ENCODE data around the gene ZNF224. TPM values are rescaled to one million over a fixed set of nuclear protein-coding genes. Genes with fewer than 3 reads are reported as not detected.

The ZNF224 gene
- total RNA-seq, 2 donors from 2014 or later: 33.7 to 34.9 TPM

DNA sequence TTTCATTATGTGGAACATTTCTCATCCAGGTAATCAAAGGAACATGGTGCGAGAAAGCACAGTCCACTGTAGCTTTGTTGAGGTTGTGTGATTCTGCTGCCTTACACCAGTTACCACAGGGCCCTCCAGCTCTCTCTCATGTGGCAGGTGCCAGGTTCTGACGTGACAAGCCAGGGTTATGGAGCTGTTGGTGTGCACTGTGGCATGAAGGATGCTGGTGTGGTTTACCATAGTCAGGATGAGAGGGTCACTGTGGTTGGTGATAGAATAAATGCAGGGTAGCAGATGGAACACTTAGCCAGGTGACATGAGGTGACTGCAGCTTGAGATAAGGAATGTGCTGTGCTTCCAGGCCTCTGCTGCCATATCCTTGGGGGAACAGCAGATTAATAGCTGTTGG is 34.9 kb upstream of the ZNF224 start:
- no peaks in the 10 kb centered on the region for H3K4me1 ChIP-seq (ENCODE audit: control insufficient read depth in 1 of 2, low read depth in 2 of 2)

DNA sequence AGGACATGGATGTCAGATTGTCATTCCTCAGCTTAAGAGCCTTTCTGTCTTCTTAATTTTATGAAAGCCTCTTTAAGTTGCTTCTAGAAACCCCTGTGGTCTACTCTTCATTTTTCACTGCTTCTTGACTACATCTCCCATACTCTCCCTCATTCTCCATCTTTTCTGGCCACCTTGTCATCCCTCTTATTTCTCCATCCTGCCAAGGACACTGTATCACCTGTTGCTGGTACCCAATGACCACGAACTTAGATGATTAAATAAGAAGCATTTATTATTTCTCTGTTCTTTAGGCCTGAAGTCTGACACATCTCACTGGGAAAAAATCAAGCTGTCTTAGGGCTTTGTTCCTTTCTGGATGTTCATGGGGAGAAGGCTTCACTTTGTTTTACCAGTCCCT is 33.1 kb upstream of the ZNF224 start:
- TF ChIP-seq, protein P1, sequence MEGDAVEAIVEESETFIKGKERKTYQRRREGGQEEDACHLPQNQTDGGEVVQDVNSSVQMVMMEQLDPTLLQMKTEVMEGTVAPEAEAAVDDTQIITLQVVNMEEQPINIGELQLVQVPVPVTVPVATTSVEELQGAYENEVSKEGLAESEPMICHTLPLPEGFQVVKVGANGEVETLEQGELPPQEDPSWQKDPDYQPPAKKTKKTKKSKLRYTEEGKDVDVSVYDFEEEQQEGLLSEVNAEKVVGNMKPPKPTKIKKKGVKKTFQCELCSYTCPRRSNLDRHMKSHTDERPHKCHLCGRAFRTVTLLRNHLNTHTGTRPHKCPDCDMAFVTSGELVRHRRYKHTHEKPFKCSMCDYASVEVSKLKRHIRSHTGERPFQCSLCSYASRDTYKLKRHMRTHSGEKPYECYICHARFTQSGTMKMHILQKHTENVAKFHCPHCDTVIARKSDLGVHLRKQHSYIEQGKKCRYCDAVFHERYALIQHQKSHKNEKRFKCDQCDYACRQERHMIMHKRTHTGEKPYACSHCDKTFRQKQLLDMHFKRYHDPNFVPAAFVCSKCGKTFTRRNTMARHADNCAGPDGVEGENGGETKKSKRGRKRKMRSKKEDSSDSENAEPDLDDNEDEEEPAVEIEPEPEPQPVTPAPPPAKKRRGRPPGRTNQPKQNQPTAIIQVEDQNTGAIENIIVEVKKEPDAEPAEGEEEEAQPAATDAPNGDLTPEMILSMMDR (IDR thresholded peaks at IDR 0.05): no peak
- no peak overlapping the region for H3K4me3 ChIP-seq
- H3K4me1 ChIP-seq (ENCODE audit: control insufficient read depth in 1 of 2, low read depth in 2 of 2): no peaks in the 10 kb centered on the region
- no peaks in the 10 kb centered on the region for H3K27me3 ChIP-seq (replicated peaks; ENCODE audit: insufficient read depth)
- no peak overlapping the region for H3K27ac ChIP-seq
- ATAC-seq (ENCODE audit: insufficient number of reproducible peaks, low FRiP score, low read depth) (no peak), DNase-seq (ENCODE audit: low spot score) (no peak)
- peaks cover 72% of the 10 kb centered on the region for H3K36me3 ChIP-seq
- H3K9me3 ChIP-seq: peaks cover 9% of the 10 kb centered on the region

More for the DNA sequence above, 34.9 kb upstream of the ZNF224 start:
- peaks cover 3% of the 10 kb centered on the region for H3K9me3 ChIP-seq
- TF ChIP-seq, protein P1 (IDR thresholded peaks at IDR 0.05): no peak
- no peak overlapping the region for H3K4me3 ChIP-seq
- H3K27ac ChIP-seq: no peak overlapping the region
- DNase-seq (ENCODE audit: low spot score) (no peak), ATAC-seq (ENCODE audit: insufficient number of reproducible peaks, low FRiP score, low read depth) (no peak)
- H3K27me3 ChIP-seq (replicated peaks; ENCODE audit: insufficient read depth): no peaks in the 10 kb centered on the region
- peaks cover 70% of the 10 kb centered on the region for H3K36me3 ChIP-seq

DNA sequence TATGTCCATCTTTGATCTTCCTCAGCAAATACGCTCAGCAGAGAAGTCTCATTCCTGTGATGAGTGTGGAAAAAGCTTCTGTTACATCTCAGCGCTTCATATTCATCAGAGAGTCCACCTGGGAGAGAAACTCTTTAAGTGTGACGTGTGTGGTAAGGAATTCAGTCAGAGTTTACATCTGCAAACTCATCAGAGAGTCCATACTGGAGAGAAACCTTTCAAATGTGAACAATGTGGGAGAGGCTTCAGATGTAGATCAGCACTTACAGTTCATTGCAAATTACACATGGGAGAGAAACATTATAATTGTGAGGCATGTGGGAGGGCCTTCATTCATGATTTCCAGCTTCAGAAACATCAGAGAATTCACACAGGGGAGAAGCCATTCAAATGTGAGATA is 27.9 kb upstream of the ZNF224 start:
- Histone ChIP-seq H3K27me3 (replicated peaks; ENCODE audit: insufficient read depth) (no peaks in the 10 kb centered on the region), H3K36me3 (peaks cover 53% of the 10 kb centered on the region), H3K4me1 (ENCODE audit: control insufficient read depth in 1 of 2, low read depth in 2 of 2) (no peaks in the 10 kb centered on the region), H3K27ac (no peak overlapping the region), H3K4me3 (no peak overlapping the region), H3K9me3 (peaks cover 22% of the 10 kb centered on the region)
- DNase-seq (ENCODE audit: low spot score) (no peak), ATAC-seq (ENCODE audit: insufficient number of reproducible peaks, low FRiP score, low read depth) (no peak)
- TF ChIP-seq, protein P1 (IDR thresholded peaks at IDR 0.05): no peak

DNA sequence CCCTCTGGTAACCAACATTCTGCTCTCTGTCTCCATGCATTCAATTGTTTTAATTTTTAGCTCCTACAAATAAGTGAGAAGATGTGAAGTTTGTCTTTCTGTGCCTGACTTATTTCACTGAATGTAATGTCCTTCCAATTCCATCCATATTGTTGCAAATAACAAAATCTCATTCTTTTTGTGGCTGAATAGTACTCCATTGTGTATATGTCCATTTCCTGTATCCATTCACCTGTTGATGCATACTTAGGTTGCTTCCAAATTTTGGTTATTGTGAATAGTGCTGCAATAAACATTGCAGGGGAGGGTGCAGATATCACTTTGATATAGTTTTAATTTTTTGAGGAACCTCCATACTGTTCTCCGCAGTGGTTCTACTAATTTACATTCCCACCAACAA is 24.7 kb upstream of the ZNF224 start:
- H3K27ac ChIP-seq: no peak overlapping the region
- DNase-seq (ENCODE audit: low spot score): no peak
- H3K4me3 ChIP-seq: no peak overlapping the region
- no peaks in the 10 kb centered on the region for H3K27me3 ChIP-seq (replicated peaks; ENCODE audit: insufficient read depth)
- H3K9me3 ChIP-seq: peaks cover 19% of the 10 kb centered on the region
- H3K4me1 ChIP-seq (ENCODE audit: control insufficient read depth in 1 of 2, low read depth in 2 of 2): peaks cover 6 to 10% of the 10 kb centered on the region in 2 donors
- H3K36me3 ChIP-seq: peaks cover 22% of the 10 kb centered on the region
- no peak for ATAC-seq (ENCODE audit: insufficient number of reproducible peaks, low FRiP score, low read depth)
- TF ChIP-seq, protein P1 (IDR thresholded peaks at IDR 0.05): no peak

DNA sequence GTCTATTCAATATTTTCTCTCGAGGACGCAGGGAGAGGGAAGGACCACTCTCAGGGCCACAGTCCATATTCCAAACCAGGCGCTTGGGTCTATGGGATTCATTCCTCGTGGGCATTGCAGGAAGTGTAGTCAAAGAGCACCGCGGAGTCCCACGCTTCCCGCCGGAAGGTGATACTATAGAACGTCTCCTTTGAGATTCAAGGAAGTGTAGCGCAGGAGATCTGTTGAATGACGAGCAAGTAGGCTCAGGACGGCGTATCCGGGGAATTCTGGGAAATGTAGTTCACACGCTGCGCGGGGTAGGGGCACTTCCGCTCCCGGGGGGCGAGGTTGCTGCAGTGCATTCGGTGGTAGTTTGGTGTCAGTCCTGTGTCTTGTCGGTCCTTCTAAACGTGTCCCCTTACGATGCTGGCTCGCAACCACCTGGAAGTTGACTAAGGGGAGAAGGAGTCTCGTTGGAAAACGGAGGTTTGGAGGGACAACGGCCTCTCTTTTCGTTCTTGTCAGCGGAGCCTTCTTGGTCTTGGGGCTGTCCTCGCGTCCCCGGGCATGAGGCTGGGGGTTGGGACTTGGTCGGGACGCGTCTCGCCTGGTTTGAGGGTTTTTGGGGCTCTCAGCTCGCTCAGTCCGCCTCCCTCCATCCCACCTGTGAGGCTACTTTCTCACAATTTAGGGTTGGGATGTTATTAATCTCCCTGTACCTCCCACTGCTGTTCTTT is 22.2 kb upstream of the ZNF224 start, which contains the start of gene ZNF284:
ZNF284 (plus strand) TSS at position 336 of the 719 bp plus-strand sequence. CDS start 4,231 bp downstream, outside the sequence.
- DNase-seq (ENCODE audit: low spot score) (peak; percentile 34), ATAC-seq (ENCODE audit: insufficient number of reproducible peaks, low FRiP score, low read depth) (peak; percentile 73)
- peaks cover 1% of the 10 kb centered on the region for H3K36me3 ChIP-seq
- H3K4me3 ChIP-seq: peak within 1 kb of the TSS; percentile 76
- TF ChIP-seq, protein P1 (IDR thresholded peaks at IDR 0.05): no peak
- H3K27me3 ChIP-seq (replicated peaks; ENCODE audit: insufficient read depth): no peaks in the 10 kb centered on the region
- peaks cover 4% of the 10 kb centered on the region for H3K9me3 ChIP-seq
- H3K4me1 ChIP-seq (ENCODE audit: control insufficient read depth in 1 of 2, low read depth in 2 of 2): peaks cover 6 to 10% of the 10 kb centered on the region in 2 donors
- peak within 1 kb of the TSS; percentile 10 to 26 for H3K27ac ChIP-seq

Data from thoracic aorta (tissue), 2 donors.